Measurements from ENCODE around the gene SLAMF9.

SLAMF9 gene

GRCh38 chr1:159945483-159946241 lies 8.4 kb downstream of the SLAMF9 start, which contains the start of gene IGSF9:
Gene IGSF9, minus strand, starts transcription at chr1:159945613. Its CDS starts 2,159 bp downstream, at chr1:159943454.
- DNase-seq = no peak

GRCh38 chr1:159944623-159945455 lies 9.2 kb downstream of the SLAMF9 start:
- DNase-seq = no peak

GRCh38 chr1:159943908-159944622 lies 10.0 kb downstream of the SLAMF9 start:
- no peak for DNase-seq

GRCh38 chr1:159943278-159943640 lies 10.8 kb downstream of the SLAMF9 start:
- DNase-seq = no peak

GRCh38 chr1:159942632-159943277 lies 11.3 kb downstream of the SLAMF9 start:
- DNase-seq = no peak

GRCh38 chr1:159941591-159942560 lies 12.2 kb downstream of the SLAMF9 start:
- no peak for DNase-seq

GRCh38 chr1:159941141-159941540 lies 12.9 kb downstream of the SLAMF9 start:
- DNase-seq = no peak

GRCh38 chr1:159940006-159940620 lies 13.9 kb downstream of the SLAMF9 start:
- DNase-seq = no peak

GRCh38 chr1:159939678-159940002 lies 14.4 kb downstream of the SLAMF9 start:
- DNase-seq = no peak

GRCh38 chr1:159938905-159939677 lies 14.9 kb downstream of the SLAMF9 start:
- no peak for DNase-seq

GRCh38 chr1:159938211-159938852 lies 15.7 kb downstream of the SLAMF9 start:
- no peak for DNase-seq

- no peak for DNase-seq
Measured at GRCh38 chr1:159937054-159937750, 16.8 kb downstream of the SLAMF9 start.

GRCh38 chr1:159936273-159936904 lies 17.6 kb downstream of the SLAMF9 start:
- DNase-seq = peak; percentile 89

- DNase-seq = no peak
Measured at GRCh38 chr1:159935719-159936272, 18.2 kb downstream of the SLAMF9 start.

- DNase-seq = no peak
Measured at GRCh38 chr1:159935305-159935704, 18.7 kb downstream of the SLAMF9 start.

GRCh38 chr1:159934136-159935039 lies 19.6 kb downstream of the SLAMF9 start:
- DNase-seq = no peak

- DNase-seq = no peak
Measured at GRCh38 chr1:159933347-159933746, 20.7 kb downstream of the SLAMF9 start.
